Fibroblast of skin of right quadriceps (primary cell): ENCODE measurements around the gene SPPL2C.

Source experiments
- DNase-seq: peaks from one replicate; pipeline ENCODE4 v3.0.0-alpha.2; 2013

Gene SPPL2C

DNA sequence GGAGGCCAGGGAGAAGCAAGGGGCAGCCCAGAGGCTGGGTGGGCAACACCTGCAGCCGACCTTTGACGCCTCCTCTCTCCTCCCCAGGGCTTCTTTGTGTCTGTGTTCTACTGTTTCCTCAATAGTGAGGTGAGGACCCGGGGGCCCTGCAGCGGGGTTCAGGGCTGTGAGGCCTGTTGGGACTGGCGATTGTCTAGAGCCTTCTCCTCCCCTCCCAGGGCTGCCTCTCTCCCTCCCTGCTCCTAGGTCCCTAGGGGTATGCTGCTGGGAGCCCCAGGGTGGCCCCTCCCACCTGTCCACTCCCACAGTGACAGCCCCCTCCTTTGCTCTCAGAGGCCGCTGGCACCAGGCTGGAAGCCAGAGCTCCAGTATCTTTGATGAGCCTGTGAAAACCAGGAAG, 10.8 kb upstream of the SPPL2C start:
- DNase-seq: no peak

DNA sequence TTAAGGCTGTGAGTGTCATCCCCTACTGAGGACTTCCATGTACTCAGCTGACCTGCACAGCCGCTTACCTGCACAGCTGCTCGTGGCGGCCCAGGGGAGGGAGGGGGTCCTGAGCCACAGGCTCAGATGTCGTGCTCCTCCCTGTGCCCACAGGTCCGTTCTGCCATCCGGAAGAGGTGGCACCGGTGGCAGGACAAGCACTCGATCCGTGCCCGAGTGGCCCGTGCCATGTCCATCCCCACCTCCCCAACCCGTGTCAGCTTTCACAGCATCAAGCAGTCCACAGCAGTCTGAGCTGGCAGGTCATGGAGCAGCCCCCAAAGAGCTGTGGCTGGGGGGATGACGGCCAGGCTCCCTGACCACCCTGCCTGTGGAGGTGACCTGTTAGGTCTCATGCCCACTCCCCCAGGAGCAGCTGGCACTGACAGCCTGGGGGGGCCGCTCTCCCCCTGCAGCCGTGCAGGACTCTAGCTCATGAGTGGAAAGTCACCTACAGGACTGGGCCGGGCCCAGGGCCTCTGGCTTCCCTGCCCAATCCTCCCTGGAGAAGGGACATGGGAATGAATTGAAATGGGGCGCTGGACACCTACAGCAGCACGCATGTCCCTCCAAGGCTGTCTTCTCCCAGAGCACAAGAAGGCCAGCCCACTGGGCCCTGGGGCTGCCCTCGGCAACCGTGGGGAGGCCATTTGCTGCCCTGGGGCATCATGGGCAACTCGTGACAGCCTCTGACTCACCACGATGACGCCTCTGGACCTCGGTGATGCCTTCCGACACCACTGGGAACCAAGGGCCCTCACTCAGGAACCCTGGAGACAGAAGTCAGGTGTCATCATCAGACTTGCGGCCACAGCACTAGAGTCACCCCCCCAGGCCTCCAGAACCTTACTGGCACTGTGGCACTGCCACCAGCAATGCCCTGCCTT, 9.9 kb upstream of the SPPL2C start:
- DNase-seq: no peak

DNA sequence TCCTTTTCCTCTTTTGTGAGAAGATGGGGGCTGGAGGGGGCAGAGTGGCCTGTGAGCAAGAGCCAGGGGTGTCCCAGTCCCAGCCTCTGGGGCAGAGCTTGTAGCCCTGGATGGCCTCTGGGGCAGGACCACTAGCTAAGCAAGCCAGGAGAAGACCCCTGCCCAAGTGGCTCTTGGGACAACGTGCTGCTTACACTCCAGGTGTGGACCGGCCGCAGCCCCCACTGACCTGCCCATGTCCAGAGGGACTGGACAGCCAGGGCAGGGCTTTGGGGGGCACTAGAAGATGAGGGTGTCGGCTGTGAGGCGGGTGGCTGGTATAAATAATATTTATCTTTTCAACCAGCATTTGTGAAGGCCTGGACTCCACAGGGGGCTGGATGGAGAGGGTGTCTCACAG, 9.2 kb upstream of the SPPL2C start:
- DNase-seq: no peak

DNA sequence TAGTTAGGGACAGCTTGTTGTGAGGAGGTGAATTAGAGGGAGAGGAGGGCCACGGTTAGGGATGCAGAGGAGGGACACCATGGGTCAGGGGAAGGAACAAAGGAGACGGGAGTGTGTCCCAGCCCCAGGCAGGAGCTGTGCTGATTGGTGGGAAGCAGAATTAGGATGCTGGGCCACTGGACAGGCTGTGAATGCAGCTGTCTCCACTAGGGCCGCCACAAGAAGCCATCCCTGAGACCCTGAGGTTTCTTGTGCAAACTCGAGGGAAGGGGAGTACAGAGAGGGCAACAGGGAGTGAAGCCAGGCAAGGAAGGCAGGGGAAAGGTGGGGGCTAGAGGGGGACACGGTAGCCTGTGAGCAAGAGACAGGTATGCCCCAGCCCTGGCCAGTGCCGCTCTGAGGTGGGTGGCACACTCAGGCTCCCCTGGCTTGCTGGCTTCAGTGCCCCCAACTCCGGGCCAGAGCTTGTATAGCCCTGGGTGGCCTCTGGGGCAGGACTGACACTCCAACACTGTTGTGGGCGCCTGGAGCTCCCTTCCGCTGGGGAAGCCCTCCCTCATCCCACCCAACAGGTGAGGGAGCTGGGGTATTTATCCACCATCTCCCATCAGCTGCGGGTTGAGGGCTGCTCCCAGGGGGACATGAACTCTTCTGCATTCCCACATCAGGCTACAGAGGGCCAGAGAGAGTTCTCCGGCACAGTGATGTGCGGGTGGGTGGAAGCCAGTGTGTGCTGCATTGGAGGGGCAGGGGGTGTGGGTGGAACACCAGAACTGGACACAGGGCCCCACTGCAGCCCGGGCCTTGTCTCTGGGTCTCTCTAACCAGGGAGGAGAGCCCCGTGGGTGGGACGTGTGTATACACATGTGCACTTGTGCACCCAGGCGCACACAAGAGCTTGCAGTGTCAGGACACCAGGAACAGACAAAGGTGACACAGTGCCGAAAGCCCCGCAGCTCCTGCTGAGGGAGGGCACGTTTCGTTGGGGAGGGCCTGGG, 8.3 kb upstream of the SPPL2C start:
- no peak for DNase-seq

DNA sequence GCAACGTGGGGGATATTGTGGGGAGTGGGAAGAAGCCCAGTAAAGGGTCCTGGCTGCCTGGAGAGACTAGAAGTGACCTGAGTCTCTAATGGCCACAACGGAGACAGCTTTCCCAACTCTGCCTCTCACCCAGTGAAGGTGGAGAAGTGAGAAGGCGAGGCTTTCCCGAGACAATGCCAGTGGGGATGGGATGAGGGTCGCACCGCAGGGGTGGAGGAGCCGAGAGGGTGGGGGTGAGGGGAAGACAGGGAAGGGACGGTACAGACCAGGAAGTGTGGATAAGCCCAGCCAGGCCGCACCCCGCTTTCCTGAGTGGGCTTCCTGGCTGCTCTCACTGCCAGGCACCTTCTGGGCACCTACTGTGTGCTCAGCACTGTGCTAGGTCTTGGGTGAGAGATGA, 7.5 kb upstream of the SPPL2C start:
- no peak for DNase-seq

DNA sequence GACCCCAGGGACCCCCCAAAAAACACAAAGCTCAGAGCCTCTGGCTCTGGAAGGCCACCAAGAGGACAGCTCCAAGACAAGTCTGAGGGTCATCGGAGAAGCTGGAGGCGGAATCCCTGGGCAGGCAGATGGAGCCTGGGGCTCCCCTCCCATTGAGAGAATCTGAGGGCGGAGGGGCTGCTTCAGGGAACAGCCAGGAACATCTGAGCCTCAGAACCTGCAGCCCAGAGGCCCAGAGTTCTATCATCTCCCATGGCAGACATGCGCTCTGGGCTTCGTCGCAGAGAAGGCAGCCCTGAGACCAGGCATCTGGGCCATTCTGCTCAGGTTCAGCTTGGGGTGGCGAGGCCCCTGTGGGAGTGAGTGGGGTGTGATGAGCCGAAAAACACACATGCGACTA, 7.1 kb upstream of the SPPL2C start:
- DNase-seq: no peak

DNA sequence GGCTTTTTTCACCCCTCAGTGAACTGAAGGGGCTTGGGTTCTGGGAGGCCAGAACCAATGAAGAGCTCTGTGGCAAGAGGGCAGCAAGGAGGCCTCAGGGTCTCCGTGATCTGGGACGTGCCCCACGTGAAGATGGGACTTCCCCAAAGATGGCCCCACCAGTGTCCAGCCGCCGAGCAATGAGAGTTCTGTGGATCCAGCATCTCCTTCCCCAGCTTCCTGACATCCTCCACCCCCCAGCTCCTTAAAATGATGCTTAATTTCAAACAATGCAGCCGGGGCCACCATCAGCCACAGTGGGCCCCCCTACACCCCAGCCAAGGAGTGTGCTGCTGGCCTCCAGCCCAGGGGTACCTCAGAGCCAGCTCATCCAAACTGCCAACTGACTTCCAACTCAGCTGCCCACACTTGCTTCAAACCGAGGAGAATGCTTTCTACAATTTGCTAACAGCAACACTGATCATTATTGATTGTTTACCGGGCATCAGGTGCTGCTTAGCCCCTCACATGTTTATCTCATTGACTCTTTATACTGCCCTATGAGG, 5.9 kb upstream of the SPPL2C start:
- DNase-seq: no peak

DNA sequence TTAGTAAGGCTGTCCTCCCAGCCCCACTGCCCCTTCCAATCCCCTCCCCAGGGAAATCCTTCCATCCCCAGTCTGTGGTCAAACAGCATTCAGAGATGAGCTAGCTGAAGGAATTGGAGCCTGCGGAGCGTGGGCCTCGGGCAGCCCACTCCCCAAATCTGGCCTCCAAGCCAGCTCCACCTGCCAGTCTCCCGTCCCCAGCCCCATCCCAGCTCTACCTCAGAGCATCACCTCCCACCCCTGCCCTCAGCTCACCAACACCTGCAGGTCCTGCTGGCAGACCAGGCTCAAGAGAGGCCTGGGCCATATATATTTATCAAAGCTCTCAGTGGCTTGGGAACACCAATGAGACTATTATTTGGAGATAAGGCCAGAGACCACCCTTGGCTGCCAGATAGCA, 5.2 kb upstream of the SPPL2C start:
- no peak for DNase-seq

DNA sequence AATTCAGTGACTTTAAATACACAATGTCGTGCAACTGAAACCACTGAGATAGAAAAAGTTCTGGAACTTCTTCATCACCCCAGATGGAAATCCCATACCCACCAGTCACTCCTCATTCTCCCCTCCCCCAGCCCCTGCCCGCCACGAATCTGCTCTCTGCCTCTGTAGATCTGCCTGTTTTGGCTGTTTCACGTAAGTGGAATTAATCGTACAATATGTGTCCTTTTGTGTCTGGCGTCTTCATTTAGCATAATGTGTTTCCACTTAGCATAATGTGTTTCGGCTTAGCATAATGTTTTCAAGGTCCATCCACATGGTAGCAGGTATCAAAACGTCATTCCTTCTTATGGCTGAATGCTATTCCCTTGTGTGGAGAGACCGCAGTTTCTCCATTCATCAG, 3.5 kb upstream of the SPPL2C start:
- no peak for DNase-seq

DNA sequence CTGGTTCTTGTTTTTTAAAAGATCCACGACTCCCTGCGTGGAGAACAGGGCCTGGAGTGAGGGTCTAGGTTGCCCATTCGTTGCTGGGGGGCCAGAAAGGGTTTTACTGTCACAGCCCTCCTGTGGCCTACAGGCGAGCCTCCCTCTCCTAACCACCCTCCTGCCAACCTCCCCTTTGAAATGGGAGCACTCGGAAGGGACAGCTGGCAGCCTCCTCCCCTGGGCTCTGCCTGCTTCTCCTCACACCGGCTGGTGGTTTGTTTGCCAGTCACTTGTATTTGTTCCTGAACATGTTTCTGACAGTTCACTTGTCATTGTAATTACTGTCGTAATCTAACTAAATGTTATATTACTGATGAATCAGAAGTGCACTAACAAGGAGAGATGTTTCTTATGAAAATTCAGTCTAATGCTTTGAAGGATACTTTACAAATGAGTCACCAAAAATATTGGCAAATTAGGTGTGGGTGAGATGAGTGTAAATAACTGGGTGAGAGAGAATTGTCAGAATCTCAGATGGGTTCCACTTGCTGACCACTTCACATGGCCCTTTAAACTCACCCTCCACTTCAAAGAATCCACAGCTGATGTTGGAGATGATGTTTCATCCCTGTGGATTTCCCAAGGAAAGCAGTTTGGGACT, 2.7 kb upstream of the SPPL2C start:
- DNase-seq: no peak

DNA sequence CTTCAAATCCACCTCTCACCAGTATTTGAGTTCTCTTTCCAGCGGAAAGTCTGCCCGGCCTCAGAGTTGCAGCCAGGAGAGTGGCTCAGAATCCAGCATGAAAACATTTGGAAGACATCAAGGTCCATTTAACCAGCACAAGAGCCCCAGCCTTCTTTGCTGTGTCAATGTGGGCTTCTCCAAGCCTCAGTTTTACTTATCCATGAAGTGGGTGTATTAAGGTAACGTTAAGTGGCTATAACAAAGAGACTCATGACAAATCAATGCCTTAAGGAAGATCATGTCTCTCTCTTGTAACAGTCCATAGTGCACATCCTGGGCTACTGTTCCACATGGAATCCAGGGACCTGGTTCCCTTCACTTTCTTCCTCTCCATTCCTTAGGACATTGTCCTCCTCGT, 959 bp upstream of the SPPL2C start:
- no peak for DNase-seq

DNA sequence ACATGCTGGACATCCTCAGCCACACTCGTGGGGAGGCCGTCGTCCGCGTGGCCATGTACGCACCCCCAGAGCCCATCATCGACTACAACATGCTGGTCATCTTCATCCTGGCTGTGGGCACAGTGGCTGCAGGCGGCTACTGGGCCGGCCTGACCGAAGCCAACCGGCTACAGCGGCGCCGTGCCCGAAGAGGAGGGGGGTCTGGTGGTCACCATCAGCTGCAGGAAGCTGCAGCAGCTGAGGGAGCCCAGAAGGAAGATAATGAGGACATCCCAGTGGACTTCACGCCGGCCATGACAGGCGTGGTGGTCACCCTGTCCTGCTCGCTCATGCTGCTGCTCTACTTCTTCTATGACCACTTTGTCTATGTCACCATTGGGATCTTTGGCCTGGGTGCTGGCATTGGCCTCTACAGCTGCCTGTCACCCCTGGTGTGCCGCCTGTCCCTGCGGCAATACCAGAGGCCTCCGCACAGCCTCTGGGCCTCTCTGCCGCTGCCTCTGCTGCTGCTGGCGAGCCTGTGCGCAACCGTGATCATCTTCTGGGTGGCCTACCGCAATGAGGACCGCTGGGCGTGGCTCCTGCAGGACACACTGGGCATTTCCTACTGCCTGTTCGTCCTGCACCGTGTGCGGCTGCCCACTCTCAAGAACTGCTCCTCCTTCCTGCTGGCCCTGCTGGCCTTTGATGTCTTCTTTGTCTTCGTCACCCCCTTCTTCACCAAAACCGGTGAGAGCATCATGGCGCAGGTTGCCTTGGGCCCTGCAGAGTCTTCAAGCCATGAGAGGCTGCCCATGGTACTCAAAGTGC, 900 bp downstream of the SPPL2C start:
- no peak for DNase-seq

DNA sequence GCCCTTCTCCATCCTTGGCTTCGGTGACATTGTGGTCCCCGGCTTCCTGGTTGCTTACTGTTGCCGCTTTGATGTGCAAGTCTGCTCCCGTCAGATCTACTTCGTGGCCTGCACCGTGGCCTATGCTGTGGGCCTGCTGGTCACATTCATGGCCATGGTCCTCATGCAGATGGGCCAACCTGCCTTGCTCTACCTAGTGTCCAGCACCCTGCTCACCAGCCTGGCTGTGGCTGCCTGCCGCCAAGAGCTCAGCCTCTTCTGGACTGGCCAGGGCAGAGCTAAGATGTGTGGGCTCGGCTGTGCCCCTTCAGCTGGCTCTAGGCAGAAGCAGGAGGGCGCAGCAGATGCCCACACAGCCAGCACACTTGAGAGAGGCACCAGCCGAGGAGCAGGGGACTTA, 1.5 kb downstream of the SPPL2C start:
- no peak for DNase-seq

DNA sequence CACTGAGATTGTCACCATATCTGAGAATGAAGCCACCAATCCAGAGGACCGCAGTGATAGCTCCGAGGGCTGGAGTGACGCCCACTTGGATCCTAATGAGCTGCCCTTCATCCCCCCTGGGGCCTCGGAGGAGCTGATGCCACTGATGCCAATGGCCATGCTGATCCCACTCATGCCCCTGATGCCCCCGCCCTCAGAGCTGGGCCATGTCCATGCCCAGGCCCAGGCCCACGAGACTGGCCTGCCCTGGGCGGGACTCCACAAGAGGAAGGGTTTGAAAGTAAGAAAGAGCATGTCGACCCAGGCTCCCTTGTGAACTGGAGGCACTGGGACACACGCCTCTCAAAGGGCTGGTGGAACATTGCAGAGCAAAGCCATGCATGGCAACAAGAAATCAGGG, 2.0 kb downstream of the SPPL2C start:
- no peak for DNase-seq

DNA sequence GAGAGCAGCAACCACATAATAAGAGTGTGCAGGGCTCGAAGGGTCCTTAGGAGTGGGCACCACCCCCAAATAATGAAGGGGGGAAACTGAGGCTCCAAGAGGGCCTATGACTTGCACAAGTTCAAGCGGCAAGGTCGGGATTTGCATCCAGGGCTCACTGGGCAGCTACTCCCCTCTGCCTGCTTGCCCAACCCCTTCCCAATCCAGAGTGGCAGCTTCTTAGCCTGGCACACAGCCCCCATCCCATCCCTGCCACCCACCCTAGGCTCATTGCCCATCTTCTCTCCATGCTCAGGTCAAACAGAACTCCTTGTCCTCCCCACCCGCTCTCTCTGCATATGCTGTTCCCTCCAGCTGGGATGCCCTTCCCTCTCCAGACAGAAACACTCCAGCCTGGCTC, 2.4 kb downstream of the SPPL2C start:
- DNase-seq: no peak

DNA sequence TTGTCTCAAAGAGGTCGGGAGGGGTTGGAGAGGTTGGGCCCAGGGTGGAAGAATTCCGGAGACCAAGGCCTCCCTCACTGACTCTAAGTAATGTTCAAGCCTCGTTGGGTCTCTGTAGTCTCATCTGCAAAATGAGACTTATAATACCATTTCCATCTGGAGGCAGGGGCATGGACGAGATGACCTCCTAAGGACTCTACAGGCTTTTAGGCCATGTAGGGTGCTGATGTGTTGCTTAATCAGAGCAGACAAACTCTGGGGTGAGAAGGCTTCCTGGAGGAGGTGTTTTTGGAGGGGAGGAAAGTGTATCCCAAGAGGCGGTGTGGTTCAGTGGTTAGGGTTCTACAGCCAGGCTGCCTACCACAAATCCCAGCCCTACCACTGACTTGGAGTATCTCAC, 3.1 kb downstream of the SPPL2C start:
- no peak for DNase-seq

DNA sequence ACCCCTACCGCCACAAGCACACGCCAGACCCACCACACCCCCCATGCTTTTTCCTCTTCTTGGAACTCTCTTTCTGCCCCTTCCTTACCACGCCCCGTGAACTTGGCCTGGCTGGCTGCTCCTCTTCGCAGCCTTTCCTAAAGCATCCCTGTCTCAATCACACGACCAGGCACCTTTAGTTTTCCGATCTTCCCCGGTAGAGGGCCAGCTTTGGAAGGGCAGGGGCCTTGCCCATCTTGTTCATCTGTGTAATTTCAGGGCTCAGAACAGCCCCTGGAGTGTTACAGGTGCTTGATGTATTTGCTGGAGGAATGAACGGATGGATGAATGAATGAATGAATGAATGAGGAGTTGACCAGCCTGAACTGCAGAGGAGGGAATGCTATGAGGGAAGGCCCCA, 3.7 kb downstream of the SPPL2C start:
- no peak for DNase-seq

DNA sequence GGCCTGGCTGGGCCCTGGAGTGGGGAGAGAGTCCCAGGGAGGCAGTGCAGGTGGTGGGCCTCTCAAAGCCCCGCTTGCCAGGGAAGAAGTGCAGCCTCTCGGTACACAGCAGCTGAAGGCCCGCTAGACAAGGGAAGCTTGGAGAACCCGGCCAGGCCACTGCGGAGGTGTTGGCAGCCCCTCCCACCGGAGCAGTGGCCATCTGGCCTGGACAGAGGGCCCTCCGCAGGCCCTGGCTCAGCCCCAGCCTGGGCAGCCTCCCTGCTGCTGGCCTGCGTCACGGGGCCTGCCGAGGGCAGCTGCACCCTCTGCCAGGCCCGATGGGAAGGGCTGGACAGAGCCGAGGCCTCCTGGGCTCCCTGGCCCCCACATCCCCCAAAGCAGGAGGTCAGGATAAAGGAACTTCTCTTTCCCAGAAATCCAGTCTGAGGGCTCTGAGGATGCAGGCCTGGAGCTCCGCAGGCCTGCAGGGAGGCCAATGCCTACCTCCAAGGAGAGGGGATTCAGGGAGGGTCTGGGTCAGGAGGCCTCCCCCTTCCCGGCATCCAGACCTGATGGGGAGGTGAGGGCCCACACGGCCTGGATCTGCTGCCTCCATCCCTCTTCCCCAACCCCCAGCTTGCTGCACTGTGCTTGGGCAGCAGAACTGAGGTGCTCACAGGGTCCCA, 4.3 kb downstream of the SPPL2C start:
- no peak for DNase-seq

DNA sequence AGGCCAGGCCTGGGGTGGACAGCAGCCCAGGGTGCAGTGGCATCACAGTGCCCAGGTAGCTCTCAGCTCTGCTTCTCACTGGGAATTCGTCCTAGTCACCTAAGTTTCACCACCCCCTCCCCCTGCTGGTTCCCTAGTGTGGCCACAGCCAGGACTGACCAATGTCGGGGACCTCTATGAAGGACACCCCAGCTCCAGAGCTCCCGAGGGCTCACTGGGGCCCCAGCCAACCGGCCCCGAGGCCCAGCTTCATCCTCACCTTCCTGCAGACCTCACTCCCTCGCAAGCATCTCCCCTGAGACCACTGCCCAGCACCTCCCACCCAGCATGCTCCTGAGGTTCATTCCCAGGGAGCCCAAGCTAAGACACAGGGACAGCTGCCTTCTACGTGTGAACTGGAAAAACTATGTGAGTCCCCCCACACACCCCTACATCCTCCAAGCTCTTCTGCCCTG, 4.9 kb downstream of the SPPL2C start:
- DNase-seq: no peak

DNA sequence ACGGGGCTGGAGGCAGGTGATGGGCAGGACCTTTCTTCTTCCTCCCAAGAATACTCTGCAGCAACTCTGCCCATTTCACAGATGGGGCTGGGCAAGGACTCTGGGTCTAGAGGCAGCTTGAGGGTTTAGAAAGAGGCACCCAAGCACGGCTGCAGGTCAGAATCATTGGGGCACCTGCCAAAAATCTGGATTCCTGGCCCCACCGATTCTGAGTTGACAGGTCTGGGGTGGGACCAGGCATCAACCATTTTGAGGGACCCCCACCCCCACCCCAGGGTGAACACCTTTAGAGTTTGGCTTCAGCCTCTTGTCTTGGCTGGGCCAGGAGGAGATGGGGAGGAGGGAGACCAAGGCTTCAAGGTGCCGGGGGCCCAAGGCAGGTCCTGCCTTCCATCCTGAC, 5.3 kb downstream of the SPPL2C start:
- no peak for DNase-seq

DNA sequence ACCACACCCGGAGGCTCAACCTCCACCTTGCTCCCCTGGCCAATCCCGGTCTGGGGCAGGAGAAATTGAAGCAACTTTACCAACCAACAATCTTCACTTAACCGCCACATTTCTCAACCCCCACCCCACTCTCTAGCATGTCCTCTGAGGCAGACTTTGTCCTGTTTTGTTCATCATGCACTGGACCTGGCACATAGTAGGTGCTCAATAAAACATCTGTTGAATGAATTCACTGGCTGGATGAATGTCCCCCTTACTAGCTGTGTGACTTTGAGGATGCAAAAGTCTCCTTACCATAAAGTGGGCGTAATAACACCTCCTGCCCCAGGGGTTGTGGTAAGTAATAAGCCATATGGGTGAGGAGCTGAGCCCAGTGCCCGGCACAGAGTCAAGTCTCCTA, 5.8 kb downstream of the SPPL2C start:
- no peak for DNase-seq

DNA sequence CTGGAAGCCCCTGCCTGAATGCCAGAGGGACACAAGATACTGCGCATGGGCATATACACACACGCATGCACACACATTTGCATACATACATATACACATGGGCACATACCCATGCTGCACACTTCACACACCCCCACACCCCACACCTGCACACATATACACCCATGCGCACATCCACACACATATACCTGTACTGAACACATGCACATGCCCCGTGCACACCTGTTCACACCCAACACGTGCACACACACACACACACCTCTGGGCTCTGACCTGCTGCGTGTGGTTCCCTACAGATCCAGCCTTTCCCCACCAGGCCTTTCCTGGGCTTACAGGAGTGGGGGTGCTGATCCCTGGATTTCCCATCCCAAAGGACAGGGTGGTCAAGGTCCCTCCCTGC, 6.3 kb downstream of the SPPL2C start:
- no peak for DNase-seq
